HCEC 1CT (cell line): ENCODE measurements around the gene MAG.

Experiments used
- DNase-seq: peaks from one replicate; pipeline ENCODE4 v3.0.0-alpha.2; 2017

MAG gene

GRCh38 chr19:35300339-35300649 is 8.3 kb downstream of the MAG start:
- DNase-seq: no peak

- no peak for DNase-seq
These were observed 10.0 kb downstream of the MAG start for GRCh38 chr19:35301961-35302360.

GRCh38 chr19:35302446-35302845 is 10.5 kb downstream of the MAG start:
- DNase-seq: no peak

- no peak for DNase-seq
These were observed 11.5 kb downstream of the MAG start for GRCh38 chr19:35303357-35303915.

- no peak for DNase-seq
These were observed 12.1 kb downstream of the MAG start for GRCh38 chr19:35304036-35304435.

GRCh38 chr19:35305181-35305580 is 13.2 kb downstream of the MAG start:
- no peak for DNase-seq

GRCh38 chr19:35306473-35307246 is 14.7 kb downstream of the MAG start:
- no peak for DNase-seq

GRCh38 chr19:35307931-35308330 is 16.0 kb downstream of the MAG start:
- no peak for DNase-seq

- DNase-seq: no peak
These were observed 16.9 kb downstream of the MAG start for GRCh38 chr19:35308910-35309309.

- DNase-seq: no peak
These were observed 17.7 kb downstream of the MAG start for GRCh38 chr19:35309481-35310279.

- no peak for DNase-seq
These were observed 18.4 kb downstream of the MAG start for GRCh38 chr19:35310331-35310730.

- no peak for DNase-seq
These were observed 19.0 kb downstream of the MAG start for GRCh38 chr19:35310811-35311465.

- no peak for DNase-seq
These were observed 20.1 kb downstream of the MAG start for GRCh38 chr19:35311901-35312665.

GRCh38 chr19:35313587-35313986 is 21.6 kb downstream of the MAG start:
- DNase-seq: no peak

GRCh38 chr19:35314031-35314430 is 22.1 kb downstream of the MAG start:
- DNase-seq: no peak

- no peak for DNase-seq
These were observed 23.0 kb downstream of the MAG start for GRCh38 chr19:35314858-35315470.

GRCh38 chr19:35315883-35316282 is 23.9 kb downstream of the MAG start:
- DNase-seq: no peak

GRCh38 chr19:35316560-35316959 is 24.6 kb downstream of the MAG start:
- no peak for DNase-seq

- no peak for DNase-seq
These were observed 25.6 kb downstream of the MAG start for GRCh38 chr19:35317464-35318043.

- DNase-seq: peak; percentile 67
These were observed 26.9 kb downstream of the MAG start for GRCh38 chr19:35318679-35319448.

GRCh38 chr19:35320065-35320713 is 28.2 kb downstream of the MAG start:
- DNase-seq: no peak
